Thoracic aorta (tissue), 2 donors: ENCODE data around the gene C1orf167. TPM values are rescaled to one million over a fixed set of nuclear protein-coding genes. Genes with fewer than 3 reads are reported as not detected.
A peak's percentile ranks its signal among the peaks of the same experiment; 100 is the strongest.

Source experiments
- ATAC-seq: fragments of 150-250 bp; one replicate; pipeline ENCODE4 v1.8.0; 2017; ENCODE audit warnings: low read depth; ENCODE audit not compliant: insufficient number of reproducible peaks, low FRiP score
- DNase-seq: peaks from one replicate; pipeline ENCODE4 v3.0.0-alpha.2; 2020; ENCODE audit warnings: low spot score
- H3K27ac ChIP-seq, 2 donors: fragments of 200-600 bp; sonication (generic); 1 replicate in 1 of 2; 2 replicates in 1 of 2; pipeline ENCODE4 v1.5.1; 2016; ENCODE audit warnings: mild to moderate bottlenecking in 2 of 2, moderate library complexity in 2 of 2
- H3K27me3 ChIP-seq: fragments of 200-600 bp; sonication (generic); replicated peaks from 2 replicates; pipeline ENCODE4 v1.6.0; 2016; ENCODE audit warnings: mild to moderate bottlenecking; ENCODE audit not compliant: insufficient read depth
- H3K36me3 ChIP-seq: fragments of 200-600 bp; sonication (generic); one replicate; pipeline ENCODE4 v1.5.1; 2016
- H3K4me1 ChIP-seq, 2 donors: fragments of 200-600 bp; sonication (generic); 1 replicate in 1 of 2; 2 replicates in 1 of 2; pipeline versions ENCODE4 v1.5.1 to v1.6.0; 2016; ENCODE audit warnings: low read depth in 2 of 2, mild to moderate bottlenecking in 1 of 2; ENCODE audit not compliant: control insufficient read depth in 1 of 2
- H3K4me3 ChIP-seq: fragments of 200-600 bp; sonication (generic); 2 replicates; pipeline ENCODE4 v1.5.1; 2016; ENCODE audit warnings: mild to moderate bottlenecking
- H3K9me3 ChIP-seq: fragments of 200-600 bp; sonication (generic); 2 replicates; pipeline ENCODE4 v1.5.1; 2016
- CTCF ChIP-seq: fragments of 200-600 bp; sonication (generic); IDR thresholded peaks from one replicate; pipeline ENCODE4 v1.5.1; 2019; ENCODE audit warnings: antibody characterized with exemption
- total RNA-seq, 2 donors: library from RNA; depleted of rRNA; stranded (reverse); fragments of >200 nt; gene quantifications; one replicate each; pipeline versions ENCODE4 v1.1.0 to v1.2.3, GENCODE V29; 2016

C1orf167 gene
- total RNA-seq, 2 donors from 2014 or later = 4.2 TPM; not detected in 1

- peak; percentile 94 for TF ChIP-seq CTCF
- Histone ChIP-seq H3K36me3 (peaks cover 68% of the 10 kb centered on the region), H3K9me3 (no peaks in the 10 kb centered on the region), H3K27ac (no peak overlapping the region), H3K4me1 (peaks cover 7 to 17% of the 10 kb centered on the region in 2 donors), H3K4me3 (no peak overlapping the region), H3K27me3 (no peaks in the 10 kb centered on the region)
- ATAC-seq = peak; percentile 47
- DNase-seq = no peak
Observed at GRCh38 chr1:11838349-11839272, 76.6 kb downstream of the C1orf167 start.

Other genes starting within 250 kb of the C1orf167 start
- gene FBXO2, start 107.8 kb upstream of the C1orf167 start, total RNA-seq = 10 to 100 TPM in 1 of 2 donors, 1 to 10 TPM in 1; 3.8 to 12.9 TPM
- gene FBXO44, start 107.3 kb upstream of the C1orf167 start, total RNA-seq = 10 to 100 TPM; 21.9 to 35.2 TPM
- 10 to 100 TPM in 1 of 2 donors, 1 to 10 TPM in 1; 9.4 to 11.5 TPM for gene FBXO6, start 98.0 kb upstream of the C1orf167 start, total RNA-seq
- 10 to 100 TPM; 26.9 to 27.3 TPM for gene MAD2L2, start 81.0 kb upstream of the C1orf167 start, total RNA-seq
- under 1 TPM in 1 of 2 donors, not detected in 1; 0.35 TPM for gene DRAXIN, start 70.5 kb upstream of the C1orf167 start, total RNA-seq
- gene AGTRAP, start 26.1 kb upstream of the C1orf167 start, total RNA-seq = 10 to 100 TPM; 44.1 to 44.2 TPM
- 10 to 100 TPM; 30.3 to 81.4 TPM for gene MTHFR, start 43.8 kb downstream of the C1orf167 start, total RNA-seq
- 10 to 100 TPM; 27.5 to 31.5 TPM for gene CLCN6, start 44.0 kb downstream of the C1orf167 start, total RNA-seq
- gene NPPA, start 85.6 kb downstream of the C1orf167 start, total RNA-seq = not detected
- not detected for gene NPPB, start 96.8 kb downstream of the C1orf167 start, total RNA-seq
- gene KIAA2013, start 164.2 kb downstream of the C1orf167 start, total RNA-seq = 100 to 1,000 TPM in 1 of 2 donors, 10 to 100 TPM in 1; 86.1 to 110 TPM
- 100 to 1,000 TPM in 1 of 2 donors, 10 to 100 TPM in 1; 71.3 to 123 TPM for gene PLOD1, start 172.5 kb downstream of the C1orf167 start, total RNA-seq
- gene MFN2, start 218.3 kb downstream of the C1orf167 start, total RNA-seq = 10 to 100 TPM; 48.7 to 50.1 TPM